Peyer's patch (tissue), 4 donors: ENCODE measurements around the gene TAMM41. TPM values are rescaled to one million over a fixed set of nuclear protein-coding genes. Genes with fewer than 3 reads are reported as not detected.

Experiments
- DNase-seq, 3 donors: peaks; one replicate each; pipeline ENCODE4 v3.0.0-alpha.2; 2017 to 2019
- H3K27ac ChIP-seq, 4 donors: fragments of 200-600 bp; sonication (generic); one replicate each; pipeline ENCODE4 v1.5.1; 2016 to 2019
- H3K27me3 ChIP-seq, 2 donors: fragments of 200-600 bp; sonication (generic); one replicate each; pipeline ENCODE4 v1.5.1; 2019
- H3K36me3 ChIP-seq, 3 donors: fragments of 200-600 bp; sonication (generic); one replicate each; pipeline ENCODE4 v1.5.1; 2016 to 2019
- H3K4me1 ChIP-seq, 4 donors: fragments of 200-600 bp; sonication (generic); one replicate each; pipeline ENCODE4 v1.5.1; 2016 to 2019
- H3K4me3 ChIP-seq, 4 donors: fragments of 200-600 bp; sonication (generic); 1 replicate in 3 of 4; 2 replicates in 1 of 4; pipeline ENCODE4 v1.5.1; 2016 to 2019; ENCODE audit warnings: mild to moderate bottlenecking in 1 of 4
- H3K9me3 ChIP-seq, 4 donors: fragments of 200-600 bp; sonication (generic); one replicate each; pipeline ENCODE4 v1.5.1; 2016 to 2019; ENCODE audit warnings: mild to moderate bottlenecking in 1 of 4
- CTCF ChIP-seq, 6 experiments: fragments of 450-650 bp in 4 of 6; fragments of 200-600 bp in 2 of 6; sonication (generic) in 1 of 6; IDR thresholded peaks; one replicate each; pipeline ENCODE4 v1.5.1; 2017 to 2019; ENCODE audit warnings: antibody characterized with exemption in 6 of 6, mild to moderate bottlenecking in 3 of 6, moderate library complexity in 1 of 6
- POLR2A ChIP-seq, 2 donors: fragments of 450-650 bp; IDR thresholded peaks; one replicate each; pipeline ENCODE4 v1.5.1; 2017; ENCODE audit warnings: antibody characterized with exemption in 2 of 2, mild to moderate bottlenecking in 2 of 2, moderate library complexity in 2 of 2
- total RNA-seq, 4 donors: library from RNA; depleted of rRNA; stranded (reverse); fragments of >200 nt; gene quantifications; one replicate each; pipeline ENCODE4 v1.1.0, GENCODE V29; 2016

Gene TAMM41
- total RNA-seq, 4 donors from 2014 or later: 9.1 to 56.9 (median 24.1) TPM

GRCh38 chr3:11832981-11833905 lies 13.4 kb downstream of the TAMM41 start:
- no peaks in the 10 kb centered on the region for H3K9me3 ChIP-seq
- no peak overlapping the region for H3K4me3 ChIP-seq
- no peak for DNase-seq
- TF ChIP-seq CTCF (IDR thresholded peaks at IDR 0.05) (no peak), POLR2A (IDR thresholded peaks at IDR 0.05) (no peak)
- H3K4me1 ChIP-seq: no peaks in the 10 kb centered on the region
- H3K36me3 ChIP-seq: peaks cover 0 to 74% (median 3%) of the 10 kb centered on the region in 3 donors
- no peak overlapping the region for H3K27ac ChIP-seq
- H3K27me3 ChIP-seq: no peaks in the 10 kb centered on the region

GRCh38 chr3:11829416-11829815 lies 17.3 kb downstream of the TAMM41 start:
- Histone ChIP-seq H3K4me3 (no peak overlapping the region), H3K4me1 (no peaks in the 10 kb centered on the region), H3K36me3 (peaks cover 0 to 76% (median 3%) of the 10 kb centered on the region in 3 donors), H3K27me3 (no peaks in the 10 kb centered on the region), H3K9me3 (no peaks in the 10 kb centered on the region), H3K27ac (no peak overlapping the region)
- DNase-seq: no peak
- TF ChIP-seq POLR2A (IDR thresholded peaks at IDR 0.05) (no peak), CTCF (IDR thresholded peaks at IDR 0.05) (no peak)

GRCh38 chr3:11826628-11827265 lies 19.9 kb downstream of the TAMM41 start:
- H3K4me1 ChIP-seq: no peaks in the 10 kb centered on the region
- H3K27me3 ChIP-seq: no peaks in the 10 kb centered on the region
- H3K27ac ChIP-seq: no peak overlapping the region
- H3K36me3 ChIP-seq: peaks cover 0 to 56% (median 3%) of the 10 kb centered on the region in 3 donors
- no peak overlapping the region for H3K4me3 ChIP-seq
- DNase-seq: no peak
- no peak for TF ChIP-seq CTCF (IDR thresholded peaks at IDR 0.05)
- no peak for TF ChIP-seq POLR2A (IDR thresholded peaks at IDR 0.05)
- H3K9me3 ChIP-seq: no peaks in the 10 kb centered on the region

DNA sequence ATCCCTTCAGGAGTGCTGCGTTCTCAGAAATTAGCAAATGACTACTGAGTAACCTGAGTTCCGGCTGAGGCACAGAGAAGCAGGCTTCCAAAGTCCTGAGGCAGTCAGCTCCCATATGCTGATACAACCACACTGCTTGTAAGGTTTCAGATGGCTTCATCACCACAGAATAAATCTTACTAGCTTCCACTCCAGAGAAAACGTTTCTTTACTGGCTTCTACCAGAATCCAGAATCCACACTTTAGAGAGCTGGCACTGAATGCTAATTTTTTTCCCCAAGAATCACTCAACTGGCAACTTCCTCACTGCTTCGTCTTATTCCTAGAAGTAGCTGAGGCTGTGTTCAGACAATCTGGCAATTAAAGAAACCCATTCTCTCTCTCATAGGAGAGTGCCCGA lies 21.4 kb downstream of the TAMM41 start:
- Histone ChIP-seq H3K4me3 (no peak overlapping the region), H3K9me3 (no peaks in the 10 kb centered on the region), H3K27me3 (no peaks in the 10 kb centered on the region), H3K4me1 (no peaks in the 10 kb centered on the region), H3K36me3 (peaks cover 0 to 59% (median 3%) of the 10 kb centered on the region in 3 donors), H3K27ac (no peak overlapping the region)
- DNase-seq: no peak
- TF ChIP-seq CTCF (IDR thresholded peaks at IDR 0.05): no peak

- no peak for TF ChIP-seq CTCF (IDR thresholded peaks at IDR 0.05)
- no peak for TF ChIP-seq POLR2A (IDR thresholded peaks at IDR 0.05)
- DNase-seq: no peak
- no peak overlapping the region for H3K27ac ChIP-seq
These were observed 26.1 kb downstream of the TAMM41 start for GRCh38 chr3:11820531-11821041.

More at GRCh38 chr3:11820531-11821041, 26.1 kb downstream of the TAMM41 start:
- H3K4me3 ChIP-seq: no peak overlapping the region
- H3K9me3 ChIP-seq: no peaks in the 10 kb centered on the region
- H3K36me3 ChIP-seq: peaks cover 0 to 66% (median 0%) of the 10 kb centered on the region in 3 donors
- H3K4me1 ChIP-seq: no peaks in the 10 kb centered on the region
- H3K27me3 ChIP-seq: no peaks in the 10 kb centered on the region
